Liver (tissue), 3 donors: ENCODE results near the gene BLACAT1.

ENCODE experiments used
- FOXA2 ChIP-seq: IDR thresholded peaks from 2 replicates; pipeline ENCODE4 v1.6.1; 2016; ENCODE audit warnings: antibody characterized with exemption
- GABPA ChIP-seq, 2 donors: IDR thresholded peaks in 1 of 2; conservative IDR thresholded peaks in 1 of 2; 2 replicates each; pipeline ENCODE4 v1.6.1; 2016; ENCODE audit warnings: antibody characterized with exemption in 2 of 2, mild to moderate bottlenecking in 1 of 2, moderate library complexity in 1 of 2
- JUND ChIP-seq, 2 donors: IDR thresholded peaks; 2 replicates each; pipeline ENCODE4 v1.6.1; 2016; ENCODE audit warnings: antibody characterized with exemption in 2 of 2
- RAD21 ChIP-seq, 2 donors: IDR thresholded peaks; 2 replicates each; pipeline ENCODE4 v1.6.1; 2016; ENCODE audit warnings: antibody characterized with exemption in 2 of 2, mild to moderate bottlenecking in 2 of 2
- SP1 ChIP-seq: IDR thresholded peaks from 2 replicates; pipeline ENCODE4 v1.6.1; 2018; ENCODE audit warnings: antibody characterized with exemption, mild to moderate bottlenecking
- TAF1 ChIP-seq: conservative IDR thresholded peaks from 2 replicates; pipeline ENCODE4 v1.6.1; 2016; ENCODE audit warnings: antibody characterized with exemption, mild to moderate bottlenecking
- YY1 ChIP-seq: IDR thresholded peaks from 2 replicates; pipeline ENCODE4 v1.6.1; 2016; ENCODE audit warnings: antibody characterized with exemption, mild to moderate bottlenecking
- TF ChIP-seq, protein P1 (sequence below): fragments of 150-350 bp; IDR thresholded peaks from 2 replicates; pipeline ENCODE4 v1.5.1; 2017; ENCODE audit warnings: improper control_type of control experiment, low read depth, low read length; ENCODE audit not compliant: missing input control
- TF ChIP-seq, protein P2 (sequence below): IDR thresholded peaks from 2 replicates; pipeline ENCODE4 v1.6.1; 2016; ENCODE audit warnings: antibody characterized with exemption, mild to moderate bottlenecking
- TF ChIP-seq, protein P3 (sequence below): IDR thresholded peaks from 2 replicates; pipeline ENCODE4 v1.6.1; 2016; ENCODE audit warnings: antibody characterized with exemption
- TF ChIP-seq, protein P4 (sequence below): IDR thresholded peaks from 2 replicates; pipeline ENCODE4 v1.6.1; 2016; ENCODE audit warnings: antibody characterized with exemption
- donor health status: healthy.
- donor health status: healthy.

DNA sequence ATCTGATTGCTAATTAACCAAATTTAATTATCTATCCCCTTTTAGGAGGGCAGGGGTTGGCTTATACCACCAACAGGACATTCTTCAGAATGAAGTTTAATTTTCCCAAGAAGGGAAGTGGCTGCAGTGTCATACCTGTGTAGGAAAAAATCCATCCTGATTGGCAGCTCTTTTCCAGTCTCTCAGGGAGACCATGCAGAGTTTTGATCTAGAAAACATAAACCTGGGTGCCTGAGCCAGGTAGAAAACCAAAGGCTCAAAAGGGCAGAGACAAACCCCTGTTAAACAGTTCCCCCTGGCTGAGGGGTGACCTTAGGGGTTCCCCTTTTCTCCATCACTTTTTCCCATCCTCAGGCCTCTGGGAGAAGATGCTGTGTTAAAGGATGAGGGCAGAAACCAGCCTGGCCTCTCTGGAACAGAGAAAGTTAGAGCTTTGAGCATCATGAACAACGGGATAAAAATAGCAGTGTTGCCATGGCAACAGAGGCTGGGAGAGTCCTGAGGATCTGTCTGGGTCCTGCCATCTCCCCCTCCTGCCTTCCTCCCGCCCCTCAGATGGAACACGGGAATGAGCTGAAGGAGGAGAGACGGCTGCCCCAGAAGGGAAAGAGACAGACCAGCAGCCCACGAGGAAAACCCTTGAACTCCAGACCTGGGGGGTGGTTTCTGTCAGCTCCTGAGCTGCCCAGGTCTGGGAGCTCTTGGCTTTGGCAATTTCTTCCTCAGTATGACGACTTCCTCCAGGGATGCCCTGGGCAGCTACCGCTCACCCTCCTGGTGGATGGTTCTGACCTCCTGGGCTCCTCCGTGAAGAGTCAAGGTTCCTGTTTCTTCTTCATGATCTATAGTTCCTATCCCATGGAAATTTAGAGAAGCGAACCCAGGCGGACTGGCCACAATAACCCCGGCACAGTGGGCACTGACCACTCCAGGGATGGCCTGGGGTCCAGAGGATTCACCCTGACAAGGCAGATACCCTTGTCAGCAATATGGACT lies 20.0 kb downstream of the BLACAT1 start:
- TF ChIP-seq YY1 (no peak), SP1 (no peak), JUND (IDR thresholded peaks at IDR 0.05) (no peak), GABPA (IDR thresholded peaks at IDR 0.05 in 1 of 2, conservative IDR thresholded peaks at IDR 0.05 in 1 of 2) (no peak), FOXA2 (no peak), TAF1 (no peak), RAD21 (IDR thresholded peaks at IDR 0.05) (no peak)
- TF ChIP-seq, protein P1, sequence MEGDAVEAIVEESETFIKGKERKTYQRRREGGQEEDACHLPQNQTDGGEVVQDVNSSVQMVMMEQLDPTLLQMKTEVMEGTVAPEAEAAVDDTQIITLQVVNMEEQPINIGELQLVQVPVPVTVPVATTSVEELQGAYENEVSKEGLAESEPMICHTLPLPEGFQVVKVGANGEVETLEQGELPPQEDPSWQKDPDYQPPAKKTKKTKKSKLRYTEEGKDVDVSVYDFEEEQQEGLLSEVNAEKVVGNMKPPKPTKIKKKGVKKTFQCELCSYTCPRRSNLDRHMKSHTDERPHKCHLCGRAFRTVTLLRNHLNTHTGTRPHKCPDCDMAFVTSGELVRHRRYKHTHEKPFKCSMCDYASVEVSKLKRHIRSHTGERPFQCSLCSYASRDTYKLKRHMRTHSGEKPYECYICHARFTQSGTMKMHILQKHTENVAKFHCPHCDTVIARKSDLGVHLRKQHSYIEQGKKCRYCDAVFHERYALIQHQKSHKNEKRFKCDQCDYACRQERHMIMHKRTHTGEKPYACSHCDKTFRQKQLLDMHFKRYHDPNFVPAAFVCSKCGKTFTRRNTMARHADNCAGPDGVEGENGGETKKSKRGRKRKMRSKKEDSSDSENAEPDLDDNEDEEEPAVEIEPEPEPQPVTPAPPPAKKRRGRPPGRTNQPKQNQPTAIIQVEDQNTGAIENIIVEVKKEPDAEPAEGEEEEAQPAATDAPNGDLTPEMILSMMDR = no peak
- TF ChIP-seq, protein P2, sequence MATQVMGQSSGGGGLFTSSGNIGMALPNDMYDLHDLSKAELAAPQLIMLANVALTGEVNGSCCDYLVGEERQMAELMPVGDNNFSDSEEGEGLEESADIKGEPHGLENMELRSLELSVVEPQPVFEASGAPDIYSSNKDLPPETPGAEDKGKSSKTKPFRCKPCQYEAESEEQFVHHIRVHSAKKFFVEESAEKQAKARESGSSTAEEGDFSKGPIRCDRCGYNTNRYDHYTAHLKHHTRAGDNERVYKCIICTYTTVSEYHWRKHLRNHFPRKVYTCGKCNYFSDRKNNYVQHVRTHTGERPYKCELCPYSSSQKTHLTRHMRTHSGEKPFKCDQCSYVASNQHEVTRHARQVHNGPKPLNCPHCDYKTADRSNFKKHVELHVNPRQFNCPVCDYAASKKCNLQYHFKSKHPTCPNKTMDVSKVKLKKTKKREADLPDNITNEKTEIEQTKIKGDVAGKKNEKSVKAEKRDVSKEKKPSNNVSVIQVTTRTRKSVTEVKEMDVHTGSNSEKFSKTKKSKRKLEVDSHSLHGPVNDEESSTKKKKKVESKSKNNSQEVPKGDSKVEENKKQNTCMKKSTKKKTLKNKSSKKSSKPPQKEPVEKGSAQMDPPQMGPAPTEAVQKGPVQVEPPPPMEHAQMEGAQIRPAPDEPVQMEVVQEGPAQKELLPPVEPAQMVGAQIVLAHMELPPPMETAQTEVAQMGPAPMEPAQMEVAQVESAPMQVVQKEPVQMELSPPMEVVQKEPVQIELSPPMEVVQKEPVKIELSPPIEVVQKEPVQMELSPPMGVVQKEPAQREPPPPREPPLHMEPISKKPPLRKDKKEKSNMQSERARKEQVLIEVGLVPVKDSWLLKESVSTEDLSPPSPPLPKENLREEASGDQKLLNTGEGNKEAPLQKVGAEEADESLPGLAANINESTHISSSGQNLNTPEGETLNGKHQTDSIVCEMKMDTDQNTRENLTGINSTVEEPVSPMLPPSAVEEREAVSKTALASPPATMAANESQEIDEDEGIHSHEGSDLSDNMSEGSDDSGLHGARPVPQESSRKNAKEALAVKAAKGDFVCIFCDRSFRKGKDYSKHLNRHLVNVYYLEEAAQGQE = no peak
- TF ChIP-seq, protein P3, sequence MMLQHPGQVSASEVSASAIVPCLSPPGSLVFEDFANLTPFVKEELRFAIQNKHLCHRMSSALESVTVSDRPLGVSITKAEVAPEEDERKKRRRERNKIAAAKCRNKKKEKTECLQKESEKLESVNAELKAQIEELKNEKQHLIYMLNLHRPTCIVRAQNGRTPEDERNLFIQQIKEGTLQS = no peak
- TF ChIP-seq, protein P4, sequence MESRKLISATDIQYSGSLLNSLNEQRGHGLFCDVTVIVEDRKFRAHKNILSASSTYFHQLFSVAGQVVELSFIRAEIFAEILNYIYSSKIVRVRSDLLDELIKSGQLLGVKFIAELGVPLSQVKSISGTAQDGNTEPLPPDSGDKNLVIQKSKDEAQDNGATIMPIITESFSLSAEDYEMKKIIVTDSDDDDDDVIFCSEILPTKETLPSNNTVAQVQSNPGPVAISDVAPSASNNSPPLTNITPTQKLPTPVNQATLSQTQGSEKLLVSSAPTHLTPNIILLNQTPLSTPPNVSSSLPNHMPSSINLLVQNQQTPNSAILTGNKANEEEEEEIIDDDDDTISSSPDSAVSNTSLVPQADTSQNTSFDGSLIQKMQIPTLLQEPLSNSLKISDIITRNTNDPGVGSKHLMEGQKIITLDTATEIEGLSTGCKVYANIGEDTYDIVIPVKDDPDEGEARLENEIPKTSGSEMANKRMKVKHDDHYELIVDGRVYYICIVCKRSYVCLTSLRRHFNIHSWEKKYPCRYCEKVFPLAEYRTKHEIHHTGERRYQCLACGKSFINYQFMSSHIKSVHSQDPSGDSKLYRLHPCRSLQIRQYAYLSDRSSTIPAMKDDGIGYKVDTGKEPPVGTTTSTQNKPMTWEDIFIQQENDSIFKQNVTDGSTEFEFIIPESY = no peak
